Endothelial cell (in vitro differentiated cells): Measurements from ENCODE around the gene SLX9. TPM values are rescaled to one million over a fixed set of nuclear protein-coding genes. Genes with fewer than 3 reads are reported as not detected.

Experiments
- DNase-seq: peaks from one replicate; pipeline ENCODE4 v3.0.0; 2021; ENCODE audit warnings: low spot score
- H3K27ac Mint-ChIP-seq: one replicate; pipeline ENCODE4 v1.8.0; 2021; ENCODE audit warnings: mixed read lengths, inconsistent platforms; ENCODE audit not compliant: unreplicated experiment
- H3K27me3 Mint-ChIP-seq: one replicate; pipeline ENCODE4 v1.8.0; 2021; ENCODE audit warnings: mild to moderate bottlenecking, moderate library complexity, mixed read lengths, inconsistent platforms; ENCODE audit not compliant: unreplicated experiment
- H3K36me3 Mint-ChIP-seq: one replicate; pipeline ENCODE4 v1.8.0; 2021; ENCODE audit warnings: mild to moderate bottlenecking, low read depth, mixed read lengths, inconsistent platforms; ENCODE audit not compliant: unreplicated experiment
- H3K4me1 Mint-ChIP-seq: one replicate; pipeline ENCODE4 v1.8.0; 2021; ENCODE audit warnings: mild to moderate bottlenecking, mixed read lengths, inconsistent platforms; ENCODE audit not compliant: unreplicated experiment
- H3K4me3 Mint-ChIP-seq: one replicate; pipeline ENCODE4 v1.8.0; 2021; ENCODE audit warnings: mild to moderate bottlenecking, mixed read lengths, inconsistent platforms; ENCODE audit not compliant: unreplicated experiment
- H3K9me3 Mint-ChIP-seq: one replicate; pipeline ENCODE4 v1.8.0; 2021; ENCODE audit warnings: mixed read lengths, inconsistent platforms; ENCODE audit not compliant: unreplicated experiment
- total RNA-seq: library from RNA; stranded (reverse); fragmentation: NEBNext Ultra II Directional; extraction: Animal tissue kit (Norgen Biotek cat#: 25700); gene quantifications from one replicate; pipeline ENCODE4 v1.2.1, GENCODE V29; 2021; ENCODE audit not compliant: unreplicated experiment
- TF ChIP-seq, protein P1 (sequence below): fragments of 200-600 bp; sonication (generic); IDR thresholded peaks from one replicate; pipeline ENCODE4 v1.5.0; 2021; ENCODE audit warnings: antibody characterized with exemption; ENCODE audit not compliant: unreplicated experiment

The SLX9 gene
- total RNA-seq, 1 donor from 2014 or later, result 13.7 TPM

GRCh38 chr21:44957047-44957831 is 17.4 kb downstream of the SLX9 start:
- no peak for DNase-seq
- H3K9me3 Mint-ChIP-seq, result no peaks in the 10 kb centered on the region
- TF ChIP-seq, protein P1, sequence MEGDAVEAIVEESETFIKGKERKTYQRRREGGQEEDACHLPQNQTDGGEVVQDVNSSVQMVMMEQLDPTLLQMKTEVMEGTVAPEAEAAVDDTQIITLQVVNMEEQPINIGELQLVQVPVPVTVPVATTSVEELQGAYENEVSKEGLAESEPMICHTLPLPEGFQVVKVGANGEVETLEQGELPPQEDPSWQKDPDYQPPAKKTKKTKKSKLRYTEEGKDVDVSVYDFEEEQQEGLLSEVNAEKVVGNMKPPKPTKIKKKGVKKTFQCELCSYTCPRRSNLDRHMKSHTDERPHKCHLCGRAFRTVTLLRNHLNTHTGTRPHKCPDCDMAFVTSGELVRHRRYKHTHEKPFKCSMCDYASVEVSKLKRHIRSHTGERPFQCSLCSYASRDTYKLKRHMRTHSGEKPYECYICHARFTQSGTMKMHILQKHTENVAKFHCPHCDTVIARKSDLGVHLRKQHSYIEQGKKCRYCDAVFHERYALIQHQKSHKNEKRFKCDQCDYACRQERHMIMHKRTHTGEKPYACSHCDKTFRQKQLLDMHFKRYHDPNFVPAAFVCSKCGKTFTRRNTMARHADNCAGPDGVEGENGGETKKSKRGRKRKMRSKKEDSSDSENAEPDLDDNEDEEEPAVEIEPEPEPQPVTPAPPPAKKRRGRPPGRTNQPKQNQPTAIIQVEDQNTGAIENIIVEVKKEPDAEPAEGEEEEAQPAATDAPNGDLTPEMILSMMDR, result no peak
- H3K4me1 Mint-ChIP-seq, result no peaks in the 10 kb centered on the region
- H3K27me3 Mint-ChIP-seq, result peaks cover 6% of the 10 kb centered on the region
- peaks cover 7% of the 10 kb centered on the region for H3K36me3 Mint-ChIP-seq
- H3K27ac Mint-ChIP-seq, result no peak overlapping the region
- peak overlapping the region; percentile 26 for H3K4me3 Mint-ChIP-seq

- TF ChIP-seq, protein P1, result no peak
- Mint-ChIP-seq H3K27me3 (peaks cover 6% of the 10 kb centered on the region), H3K9me3 (no peaks in the 10 kb centered on the region), H3K4me1 (no peaks in the 10 kb centered on the region), H3K27ac (peak overlapping the region; percentile 13), H3K4me3 (no peak overlapping the region), H3K36me3 (peaks cover 7% of the 10 kb centered on the region)
- no peak for DNase-seq
Observed at GRCh38 chr21:44957901-44958451, 18.1 kb downstream of the SLX9 start.

- peaks cover 6% of the 10 kb centered on the region for H3K27me3 Mint-ChIP-seq
- H3K9me3 Mint-ChIP-seq, result no peaks in the 10 kb centered on the region
- TF ChIP-seq, protein P1, result no peak
- H3K4me1 Mint-ChIP-seq, result no peaks in the 10 kb centered on the region
- H3K4me3 Mint-ChIP-seq, result no peak overlapping the region
- H3K36me3 Mint-ChIP-seq, result peaks cover 7% of the 10 kb centered on the region
- peak overlapping the region; percentile 64 for H3K27ac Mint-ChIP-seq
- DNase-seq, result peak; percentile 37
Observed at GRCh38 chr21:44958471-44959191, 18.8 kb downstream of the SLX9 start.

- no peaks in the 10 kb centered on the region for H3K9me3 Mint-ChIP-seq
- no peak for DNase-seq
- TF ChIP-seq, protein P1, result no peak
- H3K4me3 Mint-ChIP-seq, result no peak overlapping the region
- no peak overlapping the region for H3K27ac Mint-ChIP-seq
- no peaks in the 10 kb centered on the region for H3K4me1 Mint-ChIP-seq
- H3K36me3 Mint-ChIP-seq, result peaks cover 6% of the 10 kb centered on the region
- H3K27me3 Mint-ChIP-seq, result peaks cover 6% of the 10 kb centered on the region
Observed at GRCh38 chr21:44959376-44960091, 19.7 kb downstream of the SLX9 start.
